Right lobe of liver (tissue), 4 donors: Measurements from ENCODE around the gene LGALS12.

Source experiments
- CTCF ChIP-seq, 4 donors: fragments of 200-600 bp in 3 of 4; fragments of 450-650 bp in 1 of 4; IDR thresholded peaks; one replicate each; pipeline versions ENCODE4 v1.5.1 to v1.8.0; 2016 to 2022; ENCODE audit warnings: antibody characterized with exemption in 4 of 4, mild to moderate bottlenecking in 2 of 4
- POLR2A ChIP-seq: fragments of 450-650 bp; IDR thresholded peaks from one replicate; pipeline ENCODE4 v1.6.1; 2017; ENCODE audit warnings: antibody characterized with exemption, mild to moderate bottlenecking
- donor health status: DM: no; HTN: no; CAD: no.
- donor health status: DM: no; HTN: no; CAD: no.
- donor health status: DM: no; HTN: yes; CAD: no.

- no peak for TF ChIP-seq POLR2A
- no peak for TF ChIP-seq CTCF (IDR thresholded peaks at IDR 0.05)
Observed at GRCh38 chr11:63553759-63554158, 47.9 kb downstream of the LGALS12 start.
